Bronchial epithelial cell (primary cell): ENCODE results near the gene SSR1. TPM values are rescaled to one million over a fixed set of nuclear protein-coding genes. Genes with fewer than 3 reads are reported as not detected.

Source experiments
- DNase-seq: peaks from one replicate; pipeline ENCODE4 v3.0.0-alpha.2; 2010; ENCODE audit warnings: low read depth
- FAIRE-seq: peaks from 2 replicates; lab custom pipeline; 2011; peaks lifted over from hg19 to GRCh38; lab: Jason Lieb, UNC
- H3K27me3 ChIP-seq: 2 replicates; pipeline ENCODE4 v1.5.1; 2011; ENCODE audit warnings: low read length; ENCODE audit not compliant: control insufficient read depth, insufficient read depth
- H3K36me3 ChIP-seq: 2 replicates; pipeline ENCODE4 v1.5.1; 2011; ENCODE audit warnings: low read length; ENCODE audit not compliant: control insufficient read depth, insufficient read depth
- H3K4me3 ChIP-seq: 2 replicates; pipeline ENCODE4 v1.5.1; 2011; ENCODE audit warnings: mild to moderate bottlenecking, low read depth, low read length, control low read depth
- CTCF ChIP-seq: IDR thresholded peaks from 2 replicates; pipeline ENCODE4 v1.5.1; 2011; ENCODE audit warnings: mild to moderate bottlenecking, moderate library complexity, low read length, control low read depth, inconsistent platforms; ENCODE audit not compliant: insufficient read depth, severe bottlenecking
- total RNA-seq: library from RNA; depleted of rRNA; stranded (reverse); fragments of >200 nt; gene quantifications from 2 replicates; pipeline ENCODE4 v1.2.1, GENCODE V29; 2014

The SSR1 gene
- total RNA-seq, 1 donor from 2014 or later = 36.9 TPM

- TF ChIP-seq CTCF = no peak
- DNase-seq (no peak), FAIRE-seq (no peak)
- Histone ChIP-seq H3K4me3 (no peak overlapping the region), H3K27me3 (no peaks in the 10 kb centered on the region), H3K36me3 (peaks cover 12% of the 10 kb centered on the region)
Observed at GRCh38 chr6:7238526-7238899, 74.5 kb downstream of the SSR1 start.

DNA sequence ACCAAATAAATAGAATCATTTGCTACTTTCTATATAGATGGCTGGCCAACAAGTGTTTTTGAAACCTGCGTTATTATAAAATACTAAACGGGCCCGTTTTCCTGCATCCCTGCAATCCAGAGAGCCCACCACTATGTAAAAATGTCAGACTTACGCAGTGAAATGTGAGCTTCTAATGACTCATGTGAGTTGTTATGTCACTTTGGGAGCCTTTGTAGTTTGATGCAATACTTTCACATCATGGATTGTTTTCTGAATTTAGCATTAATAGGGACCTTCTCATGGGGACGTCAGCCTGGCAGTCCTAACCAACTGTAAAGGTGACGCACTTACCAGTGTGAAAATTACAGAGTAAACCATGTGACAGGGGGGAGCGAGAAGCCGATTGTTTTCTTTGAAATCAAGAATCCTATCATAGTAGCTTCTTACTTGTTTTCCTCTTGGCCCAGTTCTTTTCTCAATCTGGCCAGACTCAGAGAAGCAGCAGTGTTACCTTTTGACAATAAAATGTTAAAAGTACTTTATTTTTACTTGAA is 75.3 kb downstream of the SSR1 start:
- DNase-seq (peak; percentile 56), FAIRE-seq (no peak)
- peaks cover 12% of the 10 kb centered on the region for H3K36me3 ChIP-seq
- H3K27me3 ChIP-seq = no peaks in the 10 kb centered on the region
- H3K4me3 ChIP-seq = no peak overlapping the region
- TF ChIP-seq CTCF = no peak

GRCh38 chr6:7236306-7237209 is 76.4 kb downstream of the SSR1 start:
- DNase-seq (peak; percentile 82), FAIRE-seq (no peak)
- no peaks in the 10 kb centered on the region for H3K27me3 ChIP-seq
- peaks cover 19% of the 10 kb centered on the region for H3K36me3 ChIP-seq
- no peak for TF ChIP-seq CTCF
- H3K4me3 ChIP-seq = no peak overlapping the region

DNA sequence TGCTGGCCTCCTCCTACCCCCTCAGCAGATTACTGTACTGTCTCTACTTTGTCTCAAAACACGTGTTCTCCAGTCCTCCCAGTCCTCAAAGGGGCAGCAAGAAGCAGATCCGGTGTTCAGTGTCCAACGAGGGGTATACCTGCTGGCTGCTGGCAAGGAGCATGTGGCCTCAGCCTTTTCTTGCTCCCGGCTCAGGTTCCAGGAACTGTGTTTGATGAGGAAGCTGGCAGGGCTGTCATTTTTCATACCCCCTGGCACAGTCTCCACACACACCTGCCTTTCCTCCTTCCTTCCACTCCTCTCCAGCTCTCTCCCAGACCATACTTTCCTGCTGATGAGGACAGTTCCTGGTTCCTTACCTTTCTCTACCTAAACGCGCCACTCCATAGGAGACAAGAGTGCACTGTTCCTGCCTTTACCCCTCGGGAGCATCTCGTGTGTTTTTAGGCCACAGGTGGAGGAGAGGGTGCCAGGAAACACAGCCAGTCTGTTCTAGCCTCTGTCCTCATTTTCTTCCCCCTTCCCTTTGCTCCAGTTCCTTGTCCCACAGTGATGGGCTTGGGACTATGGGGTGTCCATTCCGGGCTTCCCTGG is 77.2 kb downstream of the SSR1 start:
- no peak for DNase-seq
- Histone ChIP-seq H3K4me3 (no peak overlapping the region), H3K27me3 (no peaks in the 10 kb centered on the region), H3K36me3 (peaks cover 24% of the 10 kb centered on the region)
- no peak for FAIRE-seq
- no peak for TF ChIP-seq CTCF

DNA sequence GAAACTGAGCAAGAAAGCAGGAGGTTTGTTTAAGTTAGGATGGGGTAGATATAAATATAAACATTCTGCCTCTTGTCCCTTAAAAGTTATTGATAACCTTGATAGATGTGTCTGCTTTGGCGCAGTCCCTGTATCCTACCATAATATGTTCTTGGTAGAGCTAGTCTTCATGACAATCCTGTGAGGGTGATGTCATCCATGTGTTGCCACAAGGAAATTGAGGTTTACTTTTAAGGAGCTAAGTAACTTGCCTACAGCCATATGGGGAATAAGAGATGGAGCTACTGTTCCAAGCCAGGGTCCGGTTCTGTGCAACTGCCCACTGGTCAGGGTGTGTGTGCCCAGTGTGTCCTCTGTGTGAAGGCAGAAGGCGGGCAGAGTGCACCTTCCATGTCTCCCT is 78.5 kb downstream of the SSR1 start:
- no peak overlapping the region for H3K4me3 ChIP-seq
- no peak for FAIRE-seq
- no peaks in the 10 kb centered on the region for H3K27me3 ChIP-seq
- TF ChIP-seq CTCF = no peak
- no peak for DNase-seq
- H3K36me3 ChIP-seq = peaks cover 29% of the 10 kb centered on the region
